Mucosa of stomach (tissue), 1 donor: Measurements from ENCODE around the gene EXOC6B.
"Not testable (repeated sequence)": the region's sequence is repeated elsewhere in the genome, so short reads cannot be mapped to it uniquely, and the experiment has no call there.

Experiments
- H3K27me3 ChIP-seq: one replicate; pipeline ENCODE4 v1.7.0; 2013; ENCODE audit warnings: mild to moderate bottlenecking, low read length; ENCODE audit not compliant: control insufficient read depth, insufficient read depth
- H3K36me3 ChIP-seq: one replicate; pipeline ENCODE4 v1.7.0; 2013; ENCODE audit warnings: low read length; ENCODE audit not compliant: control insufficient read depth, insufficient read depth
- H3K4me1 ChIP-seq: one replicate; pipeline ENCODE4 v1.7.0; 2013; ENCODE audit warnings: mild to moderate bottlenecking, low read length; ENCODE audit not compliant: control insufficient read depth, insufficient read depth
- H3K4me3 ChIP-seq: one replicate; pipeline ENCODE4 v1.7.0; 2013; ENCODE audit warnings: low read length
- H3K9ac ChIP-seq: one replicate; pipeline ENCODE4 v1.7.0; 2013; ENCODE audit warnings: mild to moderate bottlenecking, low read length, moderate library complexity
- H3K9me3 ChIP-seq: one replicate; pipeline ENCODE4 v1.7.0; 2013; ENCODE audit warnings: mild to moderate bottlenecking, low read length, moderate library complexity; ENCODE audit not compliant: control insufficient read depth
- donor health status: Pancreatic carcinoma.

The EXOC6B gene

DNA sequence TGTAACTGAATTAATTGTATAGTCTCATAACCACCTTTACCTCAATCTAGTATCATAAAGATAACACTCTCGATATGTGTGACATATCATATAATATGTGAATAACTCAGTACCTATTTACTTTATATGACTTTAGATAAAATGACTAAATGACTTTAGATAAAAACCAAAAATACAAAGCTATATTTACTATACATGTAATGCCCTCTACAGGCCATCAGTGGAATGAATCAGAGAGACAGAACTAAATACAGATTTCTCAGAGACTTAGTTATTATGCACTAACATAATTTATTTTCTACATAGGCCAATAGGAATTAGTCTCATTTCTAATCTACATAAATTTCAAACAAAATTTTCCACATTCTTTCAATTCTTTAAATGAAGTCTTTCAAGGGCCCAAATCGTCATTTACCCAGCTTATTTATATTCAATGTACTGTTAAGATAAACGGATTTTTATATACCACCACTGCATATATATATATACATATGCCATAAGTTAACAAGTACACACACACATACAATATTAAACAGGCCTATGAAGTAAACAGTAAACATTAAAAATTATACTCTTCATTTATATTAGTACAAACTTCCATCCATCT lies 219.9 kb downstream of the EXOC6B start:
- Histone ChIP-seq H3K4me3 (no peak overlapping the region), H3K4me1 (no peaks in the 10 kb centered on the region), H3K27me3 (no peaks in the 10 kb centered on the region), H3K36me3 (no peaks in the 10 kb centered on the region), H3K9me3 (no peaks in the 10 kb centered on the region), H3K9ac (no peak overlapping the region)

DNA sequence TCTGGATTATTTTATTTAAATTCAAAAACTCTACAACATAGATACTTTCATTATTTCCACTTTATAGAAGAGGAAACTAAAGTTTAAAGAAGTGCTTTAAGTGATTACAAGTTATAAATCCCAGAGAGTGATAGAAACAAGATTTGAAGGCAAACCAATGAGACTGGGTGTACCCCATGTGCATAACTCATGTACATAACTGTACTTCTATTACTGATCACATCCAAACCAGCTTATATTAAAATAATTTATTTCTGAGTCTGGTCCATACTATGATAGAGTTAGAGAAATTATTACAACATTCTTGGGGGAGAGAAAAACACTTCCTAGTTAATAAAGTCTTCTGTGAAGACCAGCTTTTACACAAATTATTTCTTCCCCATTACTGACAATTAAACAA lies 221.4 kb downstream of the EXOC6B start:
- Histone ChIP-seq H3K9me3 (no peaks in the 10 kb centered on the region), H3K9ac (no peak overlapping the region), H3K4me1 (no peaks in the 10 kb centered on the region), H3K27me3 (no peaks in the 10 kb centered on the region), H3K4me3 (no peak overlapping the region), H3K36me3 (no peaks in the 10 kb centered on the region)

GRCh38 chr2:72603481-72603880 lies 222.4 kb downstream of the EXOC6B start:
- Histone ChIP-seq H3K4me1 (no peaks in the 10 kb centered on the region), H3K27me3 (no peaks in the 10 kb centered on the region), H3K9me3 (no peaks in the 10 kb centered on the region), H3K36me3 (no peaks in the 10 kb centered on the region), H3K4me3 (no peak overlapping the region), H3K9ac (no peak overlapping the region)

GRCh38 chr2:72602711-72603110 lies 223.1 kb downstream of the EXOC6B start:
- no peaks in the 10 kb centered on the region for H3K4me1 ChIP-seq
- no peaks in the 10 kb centered on the region for H3K36me3 ChIP-seq
- no peak overlapping the region for H3K4me3 ChIP-seq
- H3K27me3 ChIP-seq, result no peaks in the 10 kb centered on the region
- no peaks in the 10 kb centered on the region for H3K9me3 ChIP-seq
- H3K9ac ChIP-seq, result no peak overlapping the region

DNA sequence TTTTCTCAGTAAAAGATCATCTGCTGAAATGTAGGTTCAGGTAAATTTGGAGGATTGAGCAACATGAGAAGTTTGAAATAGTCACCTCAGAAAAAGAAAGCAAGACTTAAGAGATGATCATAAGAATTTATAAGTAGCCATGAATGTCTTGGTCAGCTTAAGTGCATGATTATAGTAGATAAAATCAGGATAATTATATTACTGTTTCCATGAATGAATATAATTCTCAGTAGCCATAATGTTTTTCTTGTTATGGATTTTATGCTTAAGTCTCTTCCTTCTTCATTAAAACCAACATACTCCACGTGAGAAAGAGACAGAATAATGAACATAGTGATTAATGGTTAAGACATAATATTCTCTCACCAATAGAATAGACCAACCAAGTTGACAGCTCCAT lies 223.7 kb downstream of the EXOC6B start:
- H3K27me3 ChIP-seq, result no peaks in the 10 kb centered on the region
- no peak overlapping the region for H3K9ac ChIP-seq
- H3K4me3 ChIP-seq, result no peak overlapping the region
- H3K4me1 ChIP-seq, result no peaks in the 10 kb centered on the region
- no peaks in the 10 kb centered on the region for H3K9me3 ChIP-seq
- H3K36me3 ChIP-seq, result no peaks in the 10 kb centered on the region

DNA sequence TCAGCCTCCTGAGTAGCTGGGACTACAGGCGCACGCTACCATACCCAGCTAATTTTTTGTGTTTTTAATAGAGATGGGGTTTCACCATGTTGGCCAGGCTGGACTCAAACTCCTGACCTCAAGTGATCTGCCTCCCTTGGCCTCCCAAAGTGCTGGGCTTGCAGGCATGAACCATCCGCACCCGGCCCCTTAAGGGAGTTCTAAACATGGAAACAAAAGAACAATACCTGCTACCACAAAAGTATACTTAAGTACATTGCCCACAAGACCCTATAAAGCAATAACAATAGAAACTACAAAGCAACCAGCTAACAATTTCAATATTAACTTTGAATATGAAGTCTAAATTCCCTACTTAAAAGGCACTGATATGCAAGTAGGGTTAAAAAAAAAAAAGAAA lies 242.0 kb downstream of the EXOC6B start:
- not testable (repeated sequence) for H3K9me3 ChIP-seq, H3K36me3 ChIP-seq, H3K4me3 ChIP-seq, H3K27me3 ChIP-seq, H3K4me1 ChIP-seq, H3K9ac ChIP-seq

DNA sequence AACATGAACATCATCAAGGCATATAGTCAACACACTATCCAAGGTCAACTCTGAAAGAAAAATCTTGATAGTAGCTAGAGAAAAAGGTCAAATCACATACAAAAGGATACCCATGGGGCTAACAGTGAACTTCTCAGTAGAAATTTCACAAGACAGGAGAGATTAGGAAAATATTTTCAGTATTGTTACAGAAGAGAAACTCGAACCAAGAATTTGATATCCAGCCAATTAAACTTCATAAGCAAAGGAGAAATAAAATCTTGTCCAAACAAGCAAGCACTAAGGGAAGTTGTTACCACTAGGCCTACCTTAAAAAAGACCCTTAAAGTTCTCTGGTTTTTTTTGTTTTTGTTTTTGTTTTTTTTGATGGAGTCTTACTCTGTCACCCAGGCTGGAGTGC lies 242.5 kb downstream of the EXOC6B start:
- H3K36me3 ChIP-seq, result no peaks in the 10 kb centered on the region
- H3K4me1 ChIP-seq, result no peaks in the 10 kb centered on the region

DNA sequence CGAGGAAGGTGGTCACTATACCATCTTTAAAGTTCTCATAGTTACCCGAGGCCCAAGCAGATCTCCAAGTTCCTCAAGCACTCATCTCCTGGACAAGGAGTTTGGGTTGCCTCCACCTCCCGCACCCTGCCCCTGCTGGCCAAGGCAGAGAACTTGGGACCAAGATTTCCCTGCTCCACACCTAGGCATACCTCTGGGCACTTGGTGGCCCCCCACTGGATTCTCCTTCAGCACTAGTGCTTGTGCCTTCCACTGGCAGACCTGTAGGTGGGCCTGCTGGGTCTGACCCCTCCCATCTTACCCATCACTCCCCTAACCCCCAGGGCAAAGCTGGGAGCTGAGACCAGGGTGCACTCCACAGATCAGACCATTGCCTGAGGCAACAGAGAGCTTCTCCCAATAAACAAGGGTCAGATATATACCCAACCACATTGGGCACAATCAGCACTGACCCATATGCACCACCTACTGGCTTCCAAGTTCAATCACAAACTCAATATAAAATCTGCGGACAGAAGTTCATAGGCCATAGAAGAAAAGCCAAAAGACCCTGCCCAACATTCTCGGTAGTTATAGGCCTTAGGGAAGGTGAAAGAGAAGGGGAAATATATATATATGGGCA lies 244.2 kb downstream of the EXOC6B start:
- Histone ChIP-seq H3K4me1 (no peaks in the 10 kb centered on the region), H3K4me3 (no peak overlapping the region), H3K36me3 (no peaks in the 10 kb centered on the region), H3K9me3 (no peaks in the 10 kb centered on the region), H3K27me3 (no peaks in the 10 kb centered on the region), H3K9ac (no peak overlapping the region)

More for the DNA sequence above, 242.5 kb downstream of the EXOC6B start:
- H3K9ac ChIP-seq, result no peak overlapping the region
- no peaks in the 10 kb centered on the region for H3K27me3 ChIP-seq
- H3K9me3 ChIP-seq, result no peaks in the 10 kb centered on the region
- H3K4me3 ChIP-seq, result no peak overlapping the region

DNA sequence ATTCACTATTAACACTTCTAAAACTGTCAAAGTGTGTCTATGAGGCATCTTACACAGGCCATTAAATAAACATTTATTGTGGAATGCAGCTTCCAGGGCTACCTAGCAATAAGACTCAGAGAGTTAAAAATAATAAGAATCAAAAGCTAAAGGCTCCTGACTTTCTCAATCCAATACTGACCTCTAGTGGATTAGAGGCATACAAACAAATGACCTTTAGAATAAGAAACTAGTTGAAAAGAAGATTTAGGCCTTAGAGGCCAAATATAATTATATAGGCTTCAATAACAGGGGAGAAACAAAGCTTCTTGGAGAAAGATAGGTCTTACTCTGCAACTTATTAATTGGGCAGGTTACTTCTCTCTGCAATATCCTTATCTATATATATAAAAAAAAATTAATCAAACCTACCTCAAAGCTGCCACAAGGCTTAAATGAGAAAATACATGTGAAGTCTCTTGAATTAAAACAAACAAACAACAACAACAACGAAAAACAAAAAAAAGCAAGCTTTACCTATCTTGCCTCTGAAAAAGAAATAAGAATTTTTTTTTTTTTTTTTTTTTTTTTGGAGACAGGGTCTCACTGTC lies 246.1 kb downstream of the EXOC6B start:
- Histone ChIP-seq H3K9me3 (no peaks in the 10 kb centered on the region), H3K4me3 (no peak overlapping the region), H3K36me3 (no peaks in the 10 kb centered on the region), H3K27me3 (no peaks in the 10 kb centered on the region), H3K4me1 (no peaks in the 10 kb centered on the region), H3K9ac (no peak overlapping the region)

DNA sequence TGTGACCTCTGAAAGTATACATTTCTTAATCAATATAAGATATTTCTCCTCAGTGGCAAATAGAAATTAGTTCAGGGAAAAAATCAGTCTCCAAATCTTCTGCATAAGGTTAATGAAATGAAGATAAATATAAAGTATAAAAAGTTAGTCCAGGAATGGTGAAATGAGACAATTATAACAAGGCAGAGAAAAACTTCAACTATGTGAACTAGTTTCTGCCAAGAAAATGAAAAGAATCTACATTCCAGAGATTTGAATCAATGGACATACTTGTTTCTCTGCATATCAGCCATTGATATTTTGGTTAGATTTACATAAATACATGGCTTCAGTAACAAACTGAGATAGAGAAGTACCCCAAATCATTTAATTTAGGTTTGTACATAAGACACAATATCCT lies 249.0 kb downstream of the EXOC6B start:
- no peaks in the 10 kb centered on the region for H3K27me3 ChIP-seq
- H3K36me3 ChIP-seq, result no peaks in the 10 kb centered on the region
- no peak overlapping the region for H3K9ac ChIP-seq
- H3K9me3 ChIP-seq, result no peaks in the 10 kb centered on the region
- H3K4me1 ChIP-seq, result no peaks in the 10 kb centered on the region
- H3K4me3 ChIP-seq, result no peak overlapping the region

GRCh38 chr2:72576459-72576858 lies 249.4 kb downstream of the EXOC6B start:
- Histone ChIP-seq H3K27me3 (no peaks in the 10 kb centered on the region), H3K36me3 (no peaks in the 10 kb centered on the region), H3K4me1 (no peaks in the 10 kb centered on the region), H3K9ac (no peak overlapping the region), H3K4me3 (no peak overlapping the region), H3K9me3 (no peaks in the 10 kb centered on the region)

- no peaks in the 10 kb centered on the region for H3K9me3 ChIP-seq
- H3K36me3 ChIP-seq, result no peaks in the 10 kb centered on the region
- H3K27me3 ChIP-seq, result no peaks in the 10 kb centered on the region
- no peak overlapping the region for H3K9ac ChIP-seq
- H3K4me3 ChIP-seq, result no peak overlapping the region
- H3K4me1 ChIP-seq, result no peaks in the 10 kb centered on the region
Observed at GRCh38 chr2:72574886-72575285, 250.9 kb downstream of the EXOC6B start.
